ENCODE data around the gene E2F4. TPM values are rescaled to one million over a fixed set of nuclear protein-coding genes. Genes with fewer than 3 reads are reported as not detected.
A peak's percentile ranks its signal among the peaks of the same experiment; 100 is the strongest.

The E2F4 gene
- total and polyA plus RNA-seq, 2 of the 13 experiments (the other 11 are each of a cell fraction or from before 2014, with no cell fraction given): 84.8 to 91.2 TPM

DNA sequence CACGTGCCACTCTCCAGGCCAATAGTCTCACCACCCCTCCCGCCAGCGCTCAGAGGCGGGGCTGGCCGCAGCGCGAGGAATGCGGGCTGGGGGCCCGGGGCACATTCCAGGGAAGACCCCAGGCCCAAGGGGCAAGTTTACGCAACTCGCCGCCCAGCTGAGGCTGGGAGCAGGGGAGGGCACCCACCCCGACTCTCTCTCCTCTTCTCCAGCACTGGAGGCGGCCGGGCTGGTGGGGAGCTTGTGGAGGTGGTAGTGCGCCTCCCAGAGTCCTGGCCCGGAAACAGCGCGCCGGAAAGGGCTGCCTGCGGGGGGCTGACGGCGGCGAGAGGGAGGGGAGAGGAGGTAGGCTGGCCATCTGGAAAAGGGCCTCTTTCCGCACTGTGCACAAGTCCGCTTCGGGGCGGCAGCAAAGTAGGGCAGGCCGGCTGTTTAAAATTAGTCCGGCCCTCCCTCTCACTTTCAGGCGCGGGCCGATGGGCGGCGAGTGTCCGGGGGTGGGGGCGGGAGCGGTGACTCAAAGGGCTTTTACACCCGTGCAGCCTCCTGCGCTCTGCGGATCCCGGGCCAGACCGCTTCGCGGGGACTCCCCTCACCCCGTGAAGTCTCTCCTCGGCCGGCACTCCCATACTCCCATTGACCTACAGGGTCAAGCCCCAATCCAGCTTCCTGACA, 54.3 kb downstream of the E2F4 start (continued):
- TF ChIP-seq, protein P1, sequence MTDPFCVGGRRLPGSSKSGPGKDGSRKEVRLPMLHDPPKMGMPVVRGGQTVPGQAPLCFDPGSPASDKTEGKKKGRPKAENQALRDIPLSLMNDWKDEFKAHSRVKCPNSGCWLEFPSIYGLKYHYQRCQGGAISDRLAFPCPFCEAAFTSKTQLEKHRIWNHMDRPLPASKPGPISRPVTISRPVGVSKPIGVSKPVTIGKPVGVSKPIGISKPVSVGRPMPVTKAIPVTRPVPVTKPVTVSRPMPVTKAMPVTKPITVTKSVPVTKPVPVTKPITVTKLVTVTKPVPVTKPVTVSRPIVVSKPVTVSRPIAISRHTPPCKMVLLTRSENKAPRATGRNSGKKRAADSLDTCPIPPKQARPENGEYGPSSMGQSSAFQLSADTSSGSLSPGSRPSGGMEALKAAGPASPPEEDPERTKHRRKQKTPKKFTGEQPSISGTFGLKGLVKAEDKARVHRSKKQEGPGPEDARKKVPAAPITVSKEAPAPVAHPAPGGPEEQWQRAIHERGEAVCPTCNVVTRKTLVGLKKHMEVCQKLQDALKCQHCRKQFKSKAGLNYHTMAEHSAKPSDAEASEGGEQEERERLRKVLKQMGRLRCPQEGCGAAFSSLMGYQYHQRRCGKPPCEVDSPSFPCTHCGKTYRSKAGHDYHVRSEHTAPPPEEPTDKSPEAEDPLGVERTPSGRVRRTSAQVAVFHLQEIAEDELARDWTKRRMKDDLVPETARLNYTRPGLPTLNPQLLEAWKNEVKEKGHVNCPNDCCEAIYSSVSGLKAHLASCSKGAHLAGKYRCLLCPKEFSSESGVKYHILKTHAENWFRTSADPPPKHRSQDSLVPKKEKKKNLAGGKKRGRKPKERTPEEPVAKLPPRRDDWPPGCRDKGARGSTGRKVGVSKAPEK (CRISPR knock-in tag; IDR thresholded peaks at IDR 0.05; ENCODE audit: borderline replicate concordance): no peak
- TF ChIP-seq RFXANK (CRISPR knock-in tag; IDR thresholded peaks at IDR 0.05): peak; percentile 83; the same call in 1 of the 2 replicates
- peak; percentile 91; the same call in 1 of the 2 replicates for TF ChIP-seq SMAD1 (CRISPR knock-in tag; IDR thresholded peaks at IDR 0.05; ENCODE audit: borderline replicate concordance, low read depth)
- no peak for TF ChIP-seq PCBP1 (IDR thresholded peaks at IDR 0.05; ENCODE audit: borderline replicate concordance, low read depth, low read length)
- no peak for TF ChIP-seq ZNF24 (IDR thresholded peaks at IDR 0.05)
- TF ChIP-seq RFX5 (IDR thresholded peaks at IDR 0.05; ENCODE audit: low read depth, low read length): no peak; the same call in 1 of the 2 replicates
- TF ChIP-seq, protein P2, sequence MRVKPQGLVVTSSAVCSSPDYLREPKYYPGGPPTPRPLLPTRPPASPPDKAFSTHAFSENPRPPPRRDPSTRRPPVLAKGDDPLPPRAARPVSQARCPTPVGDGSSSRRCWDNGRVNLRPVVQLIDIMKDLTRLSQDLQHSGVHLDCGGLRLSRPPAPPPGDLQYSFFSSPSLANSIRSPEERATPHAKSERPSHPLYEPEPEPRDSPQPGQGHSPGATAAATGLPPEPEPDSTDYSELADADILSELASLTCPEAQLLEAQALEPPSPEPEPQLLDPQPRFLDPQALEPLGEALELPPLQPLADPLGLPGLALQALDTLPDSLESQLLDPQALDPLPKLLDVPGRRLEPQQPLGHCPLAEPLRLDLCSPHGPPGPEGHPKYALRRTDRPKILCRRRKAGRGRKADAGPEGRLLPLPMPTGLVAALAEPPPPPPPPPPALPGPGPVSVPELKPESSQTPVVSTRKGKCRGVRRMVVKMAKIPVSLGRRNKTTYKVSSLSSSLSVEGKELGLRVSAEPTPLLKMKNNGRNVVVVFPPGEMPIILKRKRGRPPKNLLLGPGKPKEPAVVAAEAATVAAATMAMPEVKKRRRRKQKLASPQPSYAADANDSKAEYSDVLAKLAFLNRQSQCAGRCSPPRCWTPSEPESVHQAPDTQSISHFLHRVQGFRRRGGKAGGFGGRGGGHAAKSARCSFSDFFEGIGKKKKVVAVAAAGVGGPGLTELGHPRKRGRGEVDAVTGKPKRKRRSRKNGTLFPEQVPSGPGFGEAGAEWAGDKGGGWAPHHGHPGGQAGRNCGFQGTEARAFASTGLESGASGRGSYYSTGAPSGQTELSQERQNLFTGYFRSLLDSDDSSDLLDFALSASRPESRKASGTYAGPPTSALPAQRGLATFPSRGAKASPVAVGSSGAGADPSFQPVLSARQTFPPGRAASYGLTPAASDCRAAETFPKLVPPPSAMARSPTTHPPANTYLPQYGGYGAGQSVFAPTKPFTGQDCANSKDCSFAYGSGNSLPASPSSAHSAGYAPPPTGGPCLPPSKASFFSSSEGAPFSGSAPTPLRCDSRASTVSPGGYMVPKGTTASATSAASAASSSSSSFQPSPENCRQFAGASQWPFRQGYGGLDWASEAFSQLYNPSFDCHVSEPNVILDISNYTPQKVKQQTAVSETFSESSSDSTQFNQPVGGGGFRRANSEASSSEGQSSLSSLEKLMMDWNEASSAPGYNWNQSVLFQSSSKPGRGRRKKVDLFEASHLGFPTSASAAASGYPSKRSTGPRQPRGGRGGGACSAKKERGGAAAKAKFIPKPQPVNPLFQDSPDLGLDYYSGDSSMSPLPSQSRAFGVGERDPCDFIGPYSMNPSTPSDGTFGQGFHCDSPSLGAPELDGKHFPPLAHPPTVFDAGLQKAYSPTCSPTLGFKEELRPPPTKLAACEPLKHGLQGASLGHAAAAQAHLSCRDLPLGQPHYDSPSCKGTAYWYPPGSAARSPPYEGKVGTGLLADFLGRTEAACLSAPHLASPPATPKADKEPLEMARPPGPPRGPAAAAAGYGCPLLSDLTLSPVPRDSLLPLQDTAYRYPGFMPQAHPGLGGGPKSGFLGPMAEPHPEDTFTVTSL (CRISPR knock-in tag; IDR thresholded peaks at IDR 0.05; ENCODE audit: borderline replicate concordance): peak; percentile 72
- TF ChIP-seq, protein P3, sequence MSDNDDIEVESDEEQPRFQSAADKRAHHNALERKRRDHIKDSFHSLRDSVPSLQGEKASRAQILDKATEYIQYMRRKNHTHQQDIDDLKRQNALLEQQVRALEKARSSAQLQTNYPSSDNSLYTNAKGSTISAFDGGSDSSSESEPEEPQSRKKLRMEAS (IDR thresholded peaks at IDR 0.05): peak; percentile 95
- TF ChIP-seq BRCA1 (CRISPR knock-in tag; IDR thresholded peaks at IDR 0.05): 0 out of 2 replicates have a peak, but pooled peaks have one; percentile 60
- TF ChIP-seq, protein P4, sequence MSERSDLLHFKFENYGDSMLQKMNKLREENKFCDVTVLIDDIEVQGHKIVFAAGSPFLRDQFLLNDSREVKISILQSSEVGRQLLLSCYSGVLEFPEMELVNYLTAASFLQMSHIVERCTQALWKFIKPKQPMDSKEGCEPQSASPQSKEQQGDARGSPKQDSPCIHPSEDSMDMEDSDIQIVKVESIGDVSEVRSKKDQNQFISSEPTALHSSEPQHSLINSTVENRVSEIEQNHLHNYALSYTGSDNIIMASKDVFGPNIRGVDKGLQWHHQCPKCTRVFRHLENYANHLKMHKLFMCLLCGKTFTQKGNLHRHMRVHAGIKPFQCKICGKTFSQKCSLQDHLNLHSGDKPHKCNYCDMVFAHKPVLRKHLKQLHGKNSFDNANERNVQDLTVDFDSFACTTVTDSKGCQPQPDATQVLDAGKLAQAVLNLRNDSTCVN (CRISPR knock-in tag; IDR thresholded peaks at IDR 0.05; ENCODE audit: borderline replicate concordance): no peak; the same call in 1 of the 2 replicates
- TF ChIP-seq KLF11 (CRISPR knock-in tag; IDR thresholded peaks at IDR 0.05): no peak; the same call in 1 of the 2 replicates
- TF ChIP-seq ZFP36L2 (CRISPR knock-in tag; IDR thresholded peaks at IDR 0.05): 0 out of 2 replicates have a peak, but pooled peaks have one; percentile 36
- peak; percentile 79; the same call in 1 of the 2 replicates for TF ChIP-seq ZNF724P (CRISPR knock-in tag; IDR thresholded peaks at IDR 0.05; ENCODE audit: borderline replicate concordance)
- peak; percentile 76; the same call in 1 of the 2 replicates for TF ChIP-seq RBAK (CRISPR knock-in tag; IDR thresholded peaks at IDR 0.05)
- TF ChIP-seq NFATC3 (CRISPR knock-in tag; IDR thresholded peaks at IDR 0.05): 0 out of 2 replicates have a peak, but pooled peaks have one; percentile 43
- TF ChIP-seq MAFG (CRISPR knock-in tag; IDR thresholded peaks at IDR 0.05): no peak
- TF ChIP-seq SCMH1 (CRISPR knock-in tag; IDR thresholded peaks at IDR 0.05; ENCODE audit: borderline replicate concordance): no peak
- TF ChIP-seq KAT2B (IDR thresholded peaks at IDR 0.05; ENCODE audit: borderline replicate concordance, low read depth, low read length): no peak
- peak; percentile 84 for TF ChIP-seq ZNF891 (CRISPR knock-in tag; IDR thresholded peaks at IDR 0.05)
- TF ChIP-seq HDAC1 (CRISPR knock-in tag; IDR thresholded peaks at IDR 0.05): peak; percentile 96
